GM23338 (cell line): Measurements from ENCODE around the gene SDR42E2. TPM values are rescaled to one million over a fixed set of nuclear protein-coding genes. Genes with fewer than 3 reads are reported as not detected.

Experiments
- EZH2 ChIP-seq: fragments of 200-600 bp; sonication (generic); IDR thresholded peaks from one replicate; pipeline ENCODE4 v1.8.0; 2017; ENCODE audit warnings: antibody characterized with exemption, mild to moderate bottlenecking, low read depth; ENCODE audit not compliant: unreplicated experiment
- EZH2phosphoT487 ChIP-seq: fragments of 200-600 bp; sonication (generic); IDR thresholded peaks from one replicate; pipeline ENCODE4 v1.8.1; 2018; ENCODE audit warnings: antibody characterized with exemption; ENCODE audit not compliant: unreplicated experiment
- NANOG ChIP-seq: IDR thresholded peaks from 2 replicates; pipeline ENCODE4 v1.6.1; 2016; ENCODE audit warnings: antibody characterized with exemption, borderline replicate concordance
- REST ChIP-seq: IDR thresholded peaks from one replicate; pipeline ENCODE4 v1.6.1; 2018; ENCODE audit warnings: antibody characterized with exemption; ENCODE audit not compliant: unreplicated experiment
- ZNF114 ChIP-seq: fragments of 250-450 bp; sonication (Bioruptor Pico); IDR thresholded peaks from 2 replicates; pipeline ENCODE4 v1.5.0; 2020; ENCODE audit warnings: mild to moderate bottlenecking, moderate library complexity
- ZNF331 ChIP-seq: fragments of 250-450 bp; sonication (Bioruptor Pico); IDR thresholded peaks from 2 replicates; pipeline ENCODE4 v1.5.0; 2020; ENCODE audit warnings: low read depth, mild to moderate bottlenecking, moderate library complexity
- ZNF462 ChIP-seq: fragments of 250-450 bp; sonication (Bioruptor Pico); IDR thresholded peaks from 2 replicates; pipeline ENCODE4 v1.5.0; 2020; ENCODE audit warnings: mild to moderate bottlenecking, moderate library complexity
- polyA plus RNA-seq: library from polyadenylated mRNA; unstranded; fragments of >200 nt; fragmentation: Nextera tagmentation; extraction: Ambion mirVana; gene quantifications from 2 replicates; pipeline ENCODE4 v1.2.1, GENCODE V29; 2016
- total RNA-seq: library from RNA; depleted of rRNA; stranded (reverse); fragments of >200 nt; shearing (Covaris generic); gene quantifications from 2 replicates; pipeline ENCODE4 v1.2.3, GENCODE V29; 2014

The SDR42E2 gene
- total and polyA plus RNA-seq, 2 experiments from 2014 or later, result 0.15 TPM; not detected in 1

- TF ChIP-seq ZNF462 (no peak), EZH2phosphoT487 (no peak), ZNF331 (CRISPR knock-in tag) (no peak), REST (no peak), ZNF114 (CRISPR knock-in tag) (no peak), NANOG (no peak), EZH2 (no peak)
These were observed 29.5 kb upstream of the SDR42E2 start (continued) for GRCh38 chr16:22132801-22133200.
